SK-N-SH (cell line): ENCODE data around the gene ZNF487. TPM values are rescaled to one million over a fixed set of nuclear protein-coding genes. Genes with fewer than 3 reads are reported as not detected.

Experiments used
- CTCF ChIA-PET: fragments of 300-600, 350-600 bp; formaldehyde crosslinking; extraction: SDS; loops from one replicate; lab custom pipeline; 2021; lab: Yijun Ruan, JAX
- POLR2A ChIA-PET: fragments of 350-600 bp; sonication (Branson Sonifier 250); formaldehyde crosslinking; extraction: SDS; loops from one replicate; lab custom pipeline; 2020; ENCODE audit warnings: antibody characterized with exemption, inconsistent platforms; lab: Yijun Ruan, JAX
- DNase-seq: peaks from one replicate; pipeline ENCODE4 v3.0.0; 2012
- H2AFZ ChIP-seq: fragments of 200-600 bp; sonication (generic); 2 replicates; pipeline ENCODE4 v1.8.1; 2016; ENCODE audit warnings: antibody characterized with exemption, mild to moderate bottlenecking, low read depth
- H3F3A ChIP-seq: fragments of 200-600 bp; sonication (generic); replicated peaks from 2 replicates; pipeline ENCODE3; 2016; ENCODE audit warnings: antibody characterized with exemption, mild to moderate bottlenecking; ENCODE audit not compliant: insufficient read depth
- H3K27ac ChIP-seq, 2 experiments: fragments of 200-500 bp in 1 of 2; fragments of 200-600 bp in 1 of 2; sonication (Bioruptor generic) in 1 of 2; sonication (generic), shearing (Covaris generic) in 1 of 2; 2 replicates each; pipeline versions ENCODE4 v1.5.1 to v1.6.1; 2014 to 2016; ENCODE audit warnings: low read depth in 2 of 2, inconsistent platforms in 1 of 2, low read length in 1 of 2, mild to moderate bottlenecking in 1 of 2, mixed read lengths in 1 of 2
- H3K27me3 ChIP-seq: fragments of 200-600 bp; sonication (generic), shearing (Covaris generic); 2 replicates; pipeline ENCODE4 v1.6.1; 2016; ENCODE audit warnings: mixed run types; ENCODE audit not compliant: insufficient read depth
- H3K36me3 ChIP-seq, 2 experiments: fragments of 200-500 bp in 1 of 2; fragments of 200-600 bp in 1 of 2; sonication (Bioruptor generic) in 1 of 2; sonication (generic) in 1 of 2; replicated peaks in 1 of 2; 2 replicates each; pipeline versions ENCODE3 to v1.5.1; 2014 to 2016; ENCODE audit warnings: low read length in 1 of 2, mild to moderate bottlenecking in 1 of 2; ENCODE audit not compliant: insufficient read depth in 2 of 2, control insufficient read depth in 1 of 2
- H3K4me1 ChIP-seq, 2 experiments: fragments of 200-500 bp in 1 of 2; fragments of 200-600 bp in 1 of 2; sonication (Bioruptor generic) in 1 of 2; sonication (generic), shearing (Covaris generic) in 1 of 2; 2 replicates each; pipeline versions ENCODE4 v1.5.1 to v1.6.1; 2014 to 2016; ENCODE audit warnings: low read depth in 1 of 2, low read length in 1 of 2, mixed run types in 1 of 2; ENCODE audit not compliant: insufficient read depth in 2 of 2, control insufficient read depth in 1 of 2
- H3K4me2 ChIP-seq: fragments of 200-600 bp; sonication (generic), shearing (Covaris generic); 2 replicates; pipeline ENCODE4 v1.6.1; 2017; ENCODE audit warnings: mixed run types
- H3K4me3 ChIP-seq, 2 experiments: fragments of 200-500 bp in 1 of 2; fragments of 200-600 bp in 1 of 2; sonication (Bioruptor generic) in 1 of 2; sonication (generic), shearing (Covaris generic) in 1 of 2; 2 replicates each; pipeline versions ENCODE4 v1.5.1 to v1.8.1; 2014 to 2016; ENCODE audit warnings: low read depth in 2 of 2, inconsistent platforms in 1 of 2, low read length in 1 of 2, mild to moderate bottlenecking in 1 of 2, mixed read lengths in 1 of 2, moderate library complexity in 1 of 2
- H3K79me2 ChIP-seq: fragments of 200-600 bp; sonication (generic); 2 replicates; pipeline ENCODE4 v1.8.1; 2017; ENCODE audit warnings: mild to moderate bottlenecking; ENCODE audit not compliant: insufficient read depth
- H3K9ac ChIP-seq: fragments of 200-600 bp; sonication (generic); 2 replicates; pipeline ENCODE4 v1.6.1; 2017; ENCODE audit warnings: mixed run types
- H3K9me2 ChIP-seq: fragments of 200-600 bp; sonication (generic); 2 replicates; pipeline ENCODE4 v1.6.1; 2017; ENCODE audit warnings: mixed run types
- H3K9me3 ChIP-seq: fragments of 200-600 bp; sonication (generic); 2 replicates; pipeline ENCODE4 v1.6.1; 2017; ENCODE audit warnings: mixed run types, mild to moderate bottlenecking, moderate library complexity
- H4K20me1 ChIP-seq: fragments of 200-600 bp; sonication (generic); 2 replicates; pipeline ENCODE4 v1.6.1; 2017; ENCODE audit warnings: mild to moderate bottlenecking, mixed run types; ENCODE audit not compliant: insufficient read depth
- ELF1 ChIP-seq: IDR thresholded peaks from 2 replicates; pipeline ENCODE4 v1.4.0; 2012
- FOXJ3 ChIP-seq: sonication (generic); formaldehyde crosslinking; IDR thresholded peaks from 2 replicates; pipeline ENCODE4 v1.5.1; 2020; ENCODE audit warnings: mild to moderate bottlenecking, missing genetic modification reagents
- GABPA ChIP-seq: IDR thresholded peaks from 2 replicates; pipeline ENCODE4 v1.4.0; 2012; ENCODE audit warnings: low read depth, mild to moderate bottlenecking
- JUND ChIP-seq: IDR thresholded peaks from 2 replicates; pipeline ENCODE4 v1.4.0; 2012
- MXI1 ChIP-seq: IDR thresholded peaks from 2 replicates; pipeline ENCODE4 v1.6.1; 2012; ENCODE audit warnings: mild to moderate bottlenecking, low read depth, low read length, improper control_type of control experiment
- NFIC ChIP-seq: IDR thresholded peaks from 2 replicates; pipeline ENCODE4 v1.4.0; 2012; ENCODE audit warnings: borderline replicate concordance
- NRF1 ChIP-seq: IDR thresholded peaks from 2 replicates; pipeline ENCODE4 v1.6.1; 2012; ENCODE audit warnings: low read depth, mild to moderate bottlenecking, low read length
- POLR2AphosphoS5 ChIP-seq: IDR thresholded peaks from 2 replicates; pipeline ENCODE4 v1.6.1; 2012; ENCODE audit warnings: low read depth, low read length
- RAD21 ChIP-seq: IDR thresholded peaks from 2 replicates; pipeline ENCODE4 v1.6.1; 2012; ENCODE audit warnings: mild to moderate bottlenecking, low read length
- RFX5 ChIP-seq: IDR thresholded peaks from 2 replicates; pipeline ENCODE4 v1.6.1; 2012; ENCODE audit warnings: mild to moderate bottlenecking, improper control_type of control experiment, low read length
- SIN3A ChIP-seq: IDR thresholded peaks from 2 replicates; pipeline ENCODE4 v1.6.1; 2012; ENCODE audit warnings: low read depth, mild to moderate bottlenecking, low read length, moderate library complexity, borderline replicate concordance
- SMC3 ChIP-seq: IDR thresholded peaks from 2 replicates; pipeline ENCODE4 v1.6.1; 2012; ENCODE audit warnings: low read depth, low read length, improper control_type of control experiment
- TAF1 ChIP-seq: IDR thresholded peaks from 2 replicates; pipeline ENCODE4 v1.6.1; 2012; ENCODE audit warnings: low read depth, mild to moderate bottlenecking, low read length, moderate library complexity, borderline replicate concordance
- YY1 ChIP-seq: IDR thresholded peaks from 2 replicates; pipeline ENCODE4 v1.4.0; 2012; ENCODE audit warnings: low read depth, mild to moderate bottlenecking
- WGBS: methylation state at CpG from one replicate; pipeline ENCODE4 v1.1.6; 2017; ENCODE audit warnings: low lambda C conversion rate; 5-methylcytosine and 5-hydroxymethylcytosine counted together
- polyA plus RNA-seq, 3 experiments: library from polyadenylated mRNA; depleted of rRNA; stranded (reverse); fragments of >200 nt; gene quantifications; 2 replicates each; pipeline ENCODE4 v1.2.3, GENCODE V29; 2012
- TF ChIP-seq, protein P1 (sequence below): IDR thresholded peaks from 2 replicates; pipeline ENCODE4 v1.4.0; 2012; ENCODE audit warnings: low read depth
- TF ChIP-seq, protein P2 (sequence below): fragments of 150-350 bp; IDR thresholded peaks from 2 replicates; pipeline ENCODE4 v1.6.1; 2017; ENCODE audit warnings: antibody characterized with exemption, low read length, low read depth, borderline replicate concordance
- TF ChIP-seq, protein P3 (sequence below): IDR thresholded peaks from 2 replicates; pipeline ENCODE4 v1.4.0; 2012; ENCODE audit warnings: low read depth, borderline replicate concordance
- TF ChIP-seq, protein P4 (sequence below): IDR thresholded peaks from 2 replicates; pipeline ENCODE4 v1.4.0; 2012; ENCODE audit warnings: low read depth, borderline replicate concordance
- TF ChIP-seq, protein P5 (sequence below): fragments of 200-600 bp; sonication (generic); IDR thresholded peaks from 2 replicates; pipeline ENCODE4 v1.6.1; 2017; ENCODE audit warnings: antibody characterized with exemption, mild to moderate bottlenecking, moderate library complexity

Gene ZNF487
- 2.7 and 5.7 TPM in 2 replicates for polyA plus RNA-seq (2012; rRNA removed)
- 4.2 and 4.3 TPM in 2 replicates for polyA plus RNA-seq (2012; cell fraction: cytosol; rRNA removed)
- 5.0 and 6.6 TPM in 2 replicates for polyA plus RNA-seq (2012; cell fraction: nucleus; rRNA removed)

DNA sequence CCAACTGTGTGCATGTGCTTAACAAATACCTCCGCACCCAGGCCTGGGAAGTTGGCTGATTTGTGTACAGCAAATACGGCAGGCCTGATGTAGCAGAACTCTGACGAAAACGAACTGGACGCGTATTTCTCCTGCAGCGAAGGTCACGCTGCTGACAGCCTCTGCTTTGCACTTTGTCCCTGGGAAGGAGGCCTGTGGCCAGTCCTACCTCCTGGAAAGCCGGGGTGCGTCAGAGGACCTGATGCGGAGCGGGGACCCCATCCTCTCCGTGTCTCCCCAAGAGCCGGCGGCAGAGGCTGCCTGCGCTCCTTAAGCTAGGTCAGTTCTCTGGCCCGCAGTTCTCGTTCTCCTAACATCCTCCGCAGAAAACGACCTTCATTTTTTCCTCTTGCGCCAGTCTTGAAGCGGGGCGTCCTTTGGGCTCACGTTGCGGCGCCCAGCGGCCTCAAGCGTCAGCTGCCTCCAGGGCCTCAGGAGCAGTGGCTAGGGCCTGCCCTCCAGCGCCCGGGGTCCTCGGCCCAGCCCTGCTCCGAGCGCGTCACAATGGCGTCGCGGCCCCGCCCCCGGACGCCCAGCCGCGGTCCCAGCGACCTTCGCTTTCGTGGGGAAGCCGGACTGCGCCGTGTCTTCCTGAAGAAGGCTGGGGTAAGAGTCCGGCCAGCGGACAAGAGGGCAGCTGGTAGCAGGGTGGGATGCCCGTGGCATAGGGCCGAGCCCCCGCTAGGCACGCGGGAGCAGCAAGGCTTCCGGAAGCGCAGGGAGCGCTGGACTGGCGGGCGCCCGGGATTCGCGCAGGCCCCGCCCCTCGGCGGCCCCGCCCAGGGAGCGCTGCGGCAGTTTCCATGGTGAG, at the start of gene ZNF487:
Gene ZNF487 (plus strand): TSS at position 821 of the 850 bp plus-strand sequence. CDS start 38,703 bp downstream, outside the sequence.
- CTCF ChIA-PET = interaction anchor here (1.2 to 2.0 kb wide), 5 partner anchors 12 to 46 kb away, joined by 3 to 6 read pairs (median 5); no protein-coding TSS in a partner anchor
- POLR2A ChIA-PET = interaction anchor here (1.2 to 1.5 kb wide), 3 partner anchors 16 to 41 kb away, joined by 4 to 5 read pairs (median 4); partner anchors contain the start of gene HNRNPF
- H3K4me3 ChIP-seq = peak within 1 kb of the TSS; percentile 65 to 93
- WGBS = 1% methylated on average over 45 of the region's 69 CpGs
- peaks cover 10% of the 10 kb centered on the region for H3F3A ChIP-seq
- peak within 1 kb of the TSS; percentile 91 to 97 for H3K27ac ChIP-seq
- peaks cover 0 to 3% of the 10 kb centered on the region in 2 experiments for H3K36me3 ChIP-seq
- H2AFZ ChIP-seq = peak within 1 kb of the TSS; percentile 79; the same call in 1 of the 2 replicates
- H4K20me1 ChIP-seq = no peaks in the 10 kb centered on the region
- peak; percentile 95 for DNase-seq
- TF ChIP-seq ELF1 = peak; percentile 80
- 0 out of 2 replicates have a peak, but pooled peaks have one; percentile 22 for TF ChIP-seq FOXJ3 (CRISPR knock-in tag)
- TF ChIP-seq, protein P1, sequence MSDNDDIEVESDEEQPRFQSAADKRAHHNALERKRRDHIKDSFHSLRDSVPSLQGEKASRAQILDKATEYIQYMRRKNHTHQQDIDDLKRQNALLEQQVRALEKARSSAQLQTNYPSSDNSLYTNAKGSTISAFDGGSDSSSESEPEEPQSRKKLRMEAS = peak; percentile 75; the same call in 1 of the 2 replicates
- TF ChIP-seq RFX5 = no peak
- TF ChIP-seq, protein P2, sequence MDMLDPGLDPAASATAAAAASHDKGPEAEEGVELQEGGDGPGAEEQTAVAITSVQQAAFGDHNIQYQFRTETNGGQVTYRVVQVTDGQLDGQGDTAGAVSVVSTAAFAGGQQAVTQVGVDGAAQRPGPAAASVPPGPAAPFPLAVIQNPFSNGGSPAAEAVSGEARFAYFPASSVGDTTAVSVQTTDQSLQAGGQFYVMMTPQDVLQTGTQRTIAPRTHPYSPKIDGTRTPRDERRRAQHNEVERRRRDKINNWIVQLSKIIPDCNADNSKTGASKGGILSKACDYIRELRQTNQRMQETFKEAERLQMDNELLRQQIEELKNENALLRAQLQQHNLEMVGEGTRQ = no peak
- peak; percentile 60 for TF ChIP-seq MXI1
- no peak for TF ChIP-seq NFIC
- peak; percentile 16; the same call in 1 of the 2 replicates for TF ChIP-seq NRF1
- no peak for TF ChIP-seq SMC3
- peak; percentile 80; the same call in 1 of the 2 replicates for TF ChIP-seq YY1
- TF ChIP-seq SIN3A = 0 out of 2 replicates have a peak, but pooled peaks have one; percentile 6
- peak; percentile 45; the same call in 1 of the 2 replicates for TF ChIP-seq TAF1
- TF ChIP-seq, protein P3, sequence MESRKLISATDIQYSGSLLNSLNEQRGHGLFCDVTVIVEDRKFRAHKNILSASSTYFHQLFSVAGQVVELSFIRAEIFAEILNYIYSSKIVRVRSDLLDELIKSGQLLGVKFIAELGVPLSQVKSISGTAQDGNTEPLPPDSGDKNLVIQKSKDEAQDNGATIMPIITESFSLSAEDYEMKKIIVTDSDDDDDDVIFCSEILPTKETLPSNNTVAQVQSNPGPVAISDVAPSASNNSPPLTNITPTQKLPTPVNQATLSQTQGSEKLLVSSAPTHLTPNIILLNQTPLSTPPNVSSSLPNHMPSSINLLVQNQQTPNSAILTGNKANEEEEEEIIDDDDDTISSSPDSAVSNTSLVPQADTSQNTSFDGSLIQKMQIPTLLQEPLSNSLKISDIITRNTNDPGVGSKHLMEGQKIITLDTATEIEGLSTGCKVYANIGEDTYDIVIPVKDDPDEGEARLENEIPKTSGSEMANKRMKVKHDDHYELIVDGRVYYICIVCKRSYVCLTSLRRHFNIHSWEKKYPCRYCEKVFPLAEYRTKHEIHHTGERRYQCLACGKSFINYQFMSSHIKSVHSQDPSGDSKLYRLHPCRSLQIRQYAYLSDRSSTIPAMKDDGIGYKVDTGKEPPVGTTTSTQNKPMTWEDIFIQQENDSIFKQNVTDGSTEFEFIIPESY = no peak
- TF ChIP-seq, protein P4, sequence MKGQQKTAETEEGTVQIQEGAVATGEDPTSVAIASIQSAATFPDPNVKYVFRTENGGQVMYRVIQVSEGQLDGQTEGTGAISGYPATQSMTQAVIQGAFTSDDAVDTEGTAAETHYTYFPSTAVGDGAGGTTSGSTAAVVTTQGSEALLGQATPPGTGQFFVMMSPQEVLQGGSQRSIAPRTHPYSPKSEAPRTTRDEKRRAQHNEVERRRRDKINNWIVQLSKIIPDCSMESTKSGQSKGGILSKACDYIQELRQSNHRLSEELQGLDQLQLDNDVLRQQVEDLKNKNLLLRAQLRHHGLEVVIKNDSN = no peak
- peak; percentile 84 for TF ChIP-seq POLR2AphosphoS5
- TF ChIP-seq, protein P5, sequence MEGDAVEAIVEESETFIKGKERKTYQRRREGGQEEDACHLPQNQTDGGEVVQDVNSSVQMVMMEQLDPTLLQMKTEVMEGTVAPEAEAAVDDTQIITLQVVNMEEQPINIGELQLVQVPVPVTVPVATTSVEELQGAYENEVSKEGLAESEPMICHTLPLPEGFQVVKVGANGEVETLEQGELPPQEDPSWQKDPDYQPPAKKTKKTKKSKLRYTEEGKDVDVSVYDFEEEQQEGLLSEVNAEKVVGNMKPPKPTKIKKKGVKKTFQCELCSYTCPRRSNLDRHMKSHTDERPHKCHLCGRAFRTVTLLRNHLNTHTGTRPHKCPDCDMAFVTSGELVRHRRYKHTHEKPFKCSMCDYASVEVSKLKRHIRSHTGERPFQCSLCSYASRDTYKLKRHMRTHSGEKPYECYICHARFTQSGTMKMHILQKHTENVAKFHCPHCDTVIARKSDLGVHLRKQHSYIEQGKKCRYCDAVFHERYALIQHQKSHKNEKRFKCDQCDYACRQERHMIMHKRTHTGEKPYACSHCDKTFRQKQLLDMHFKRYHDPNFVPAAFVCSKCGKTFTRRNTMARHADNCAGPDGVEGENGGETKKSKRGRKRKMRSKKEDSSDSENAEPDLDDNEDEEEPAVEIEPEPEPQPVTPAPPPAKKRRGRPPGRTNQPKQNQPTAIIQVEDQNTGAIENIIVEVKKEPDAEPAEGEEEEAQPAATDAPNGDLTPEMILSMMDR = peak; percentile 27
- peak; percentile 58 for TF ChIP-seq GABPA
- TF ChIP-seq RAD21 = no peak
- no peak for TF ChIP-seq JUND
- H3K27me3 ChIP-seq = no peaks in the 10 kb centered on the region
- H3K4me1 ChIP-seq = no peaks in the 10 kb centered on the region
- H3K4me2 ChIP-seq = peak within 1 kb of the TSS; percentile 94
- no peaks in the 10 kb centered on the region for H3K9me3 ChIP-seq
- peaks cover 31% of the 10 kb centered on the region; the same call in 1 of the 2 replicates for H3K79me2 ChIP-seq
- no peaks in the 10 kb centered on the region for H3K9me2 ChIP-seq
- H3K9ac ChIP-seq = peak within 1 kb of the TSS; percentile 99
